ENCODE data around the gene PZP. TPM values are rescaled to one million over a fixed set of nuclear protein-coding genes. Genes with fewer than 3 reads are reported as not detected.

PZP gene
- total RNA-seq, 2 experiments from 2014 or later = not detected

GRCh38 chr12:9112076-9112853, 95.9 kb downstream of the PZP start:
- POLR2A ChIA-PET = no interaction called here
- H3K4me3 Mint-ChIP-seq = no peak overlapping the region
- CTCF ChIA-PET = interaction anchor here (1.0 kb wide), 1 partner anchor 31 kb away, joined by 3 read pairs; no protein-coding TSS in a partner anchor
- H3K36me3 Mint-ChIP-seq (ENCODE audit: low read depth) = no peaks in the 10 kb centered on the region
- no peaks in the 10 kb centered on the region for H3K27me3 Mint-ChIP-seq
- no peak for DNase-seq
- H3K4me1 Mint-ChIP-seq = peaks cover 7% of the 10 kb centered on the region
- no peak overlapping the region for H3K27ac Mint-ChIP-seq
- H3K9me3 Mint-ChIP-seq = no peaks in the 10 kb centered on the region

GRCh38 chr12:9111525-9111924, 96.7 kb downstream of the PZP start:
- Mint-ChIP-seq H3K27me3 (no peaks in the 10 kb centered on the region), H3K9me3 (no peaks in the 10 kb centered on the region), H3K27ac (no peak overlapping the region), H3K36me3 (ENCODE audit: low read depth) (no peaks in the 10 kb centered on the region), H3K4me3 (no peak overlapping the region), H3K4me1 (peaks cover 6% of the 10 kb centered on the region)
- DNase-seq = no peak
- ChIA-PET POLR2A (no interaction called here), CTCF (interaction anchor here (0.7 to 1.0 kb wide), 2 partner anchors 31 to 84 kb away, joined by 3 read pairs; no protein-coding TSS in a partner anchor)

- POLR2A ChIA-PET = no interaction called here
- H3K27ac Mint-ChIP-seq = no peak overlapping the region
- no peaks in the 10 kb centered on the region for H3K27me3 Mint-ChIP-seq
- H3K9me3 Mint-ChIP-seq = no peaks in the 10 kb centered on the region
- no peak overlapping the region for H3K4me3 Mint-ChIP-seq
- DNase-seq = no peak
- CTCF ChIA-PET = interaction anchor here (1.2 kb wide), 1 partner anchor 11 kb away, joined by 3 read pairs; no protein-coding TSS in a partner anchor
- H3K36me3 Mint-ChIP-seq (ENCODE audit: low read depth) = no peaks in the 10 kb centered on the region
- no peaks in the 10 kb centered on the region for H3K4me1 Mint-ChIP-seq
These were observed 98.3 kb downstream of the PZP start for GRCh38 chr12:9109737-9110491.

- H3K4me1 Mint-ChIP-seq = no peaks in the 10 kb centered on the region
- CTCF ChIA-PET = interaction anchor here (1.2 kb wide), 1 partner anchor 10 kb away, joined by 3 read pairs; no protein-coding TSS in a partner anchor
- H3K36me3 Mint-ChIP-seq (ENCODE audit: low read depth) = no peaks in the 10 kb centered on the region
These were observed 99.0 kb downstream of the PZP start for GRCh38 chr12:9109213-9109522.

GRCh38 chr12:9108504-9109212, 99.5 kb downstream of the PZP start:
- DNase-seq = no peak
- Mint-ChIP-seq H3K27ac (no peak overlapping the region), H3K4me1 (no peaks in the 10 kb centered on the region), H3K9me3 (no peaks in the 10 kb centered on the region), H3K27me3 (no peaks in the 10 kb centered on the region), H3K36me3 (ENCODE audit: low read depth) (no peaks in the 10 kb centered on the region), H3K4me3 (no peak overlapping the region)
- ChIA-PET POLR2A (no interaction called here), CTCF (interaction anchor here (0.6 to 1.2 kb wide), 2 partner anchors 10 to 804 kb away, joined by 3 read pairs; no protein-coding TSS in a partner anchor)

More at GRCh38 chr12:9109213-9109522, 99.0 kb downstream of the PZP start:
- POLR2A ChIA-PET = no interaction called here
- no peaks in the 10 kb centered on the region for H3K27me3 Mint-ChIP-seq
- H3K27ac Mint-ChIP-seq = no peak overlapping the region
- H3K9me3 Mint-ChIP-seq = no peaks in the 10 kb centered on the region
- DNase-seq = no peak
- no peak overlapping the region for H3K4me3 Mint-ChIP-seq

- Mint-ChIP-seq H3K4me3 (no peak overlapping the region), H3K9me3 (no peaks in the 10 kb centered on the region), H3K27ac (no peak overlapping the region), H3K36me3 (ENCODE audit: low read depth) (no peaks in the 10 kb centered on the region), H3K27me3 (no peaks in the 10 kb centered on the region), H3K4me1 (no peaks in the 10 kb centered on the region)
- no peak for DNase-seq
- POLR2A ChIA-PET = no interaction called here
- CTCF ChIA-PET = no interaction called here
These were observed 100.7 kb downstream of the PZP start for GRCh38 chr12:9107542-9107873.

GRCh38 chr12:9106610-9107541, 101.3 kb downstream of the PZP start:
- ChIA-PET CTCF (no interaction called here), POLR2A (no interaction called here)
- DNase-seq = no peak
- no peak overlapping the region for H3K4me3 Mint-ChIP-seq
- no peaks in the 10 kb centered on the region for H3K36me3 Mint-ChIP-seq (ENCODE audit: low read depth)
- H3K4me1 Mint-ChIP-seq = no peaks in the 10 kb centered on the region
- H3K27ac Mint-ChIP-seq = no peak overlapping the region
- H3K27me3 Mint-ChIP-seq = no peaks in the 10 kb centered on the region
- H3K9me3 Mint-ChIP-seq = no peaks in the 10 kb centered on the region

GRCh38 chr12:9106067-9106466, 102.1 kb downstream of the PZP start:
- ChIA-PET POLR2A (no interaction called here), CTCF (no interaction called here)
- no peak for DNase-seq
- Mint-ChIP-seq H3K36me3 (ENCODE audit: low read depth) (no peaks in the 10 kb centered on the region), H3K27me3 (no peaks in the 10 kb centered on the region), H3K9me3 (no peaks in the 10 kb centered on the region), H3K4me1 (no peaks in the 10 kb centered on the region), H3K4me3 (no peak overlapping the region), H3K27ac (no peak overlapping the region)

- Mint-ChIP-seq H3K4me1 (no peaks in the 10 kb centered on the region), H3K27ac (no peak overlapping the region), H3K27me3 (no peaks in the 10 kb centered on the region), H3K9me3 (no peaks in the 10 kb centered on the region), H3K4me3 (no peak overlapping the region), H3K36me3 (ENCODE audit: low read depth) (no peaks in the 10 kb centered on the region)
- ChIA-PET POLR2A (no interaction called here), CTCF (no interaction called here)
- DNase-seq = no peak
These were observed 103.3 kb downstream of the PZP start for GRCh38 chr12:9104767-9105423.

GRCh38 chr12:9104087-9104486, 104.1 kb downstream of the PZP start:
- Mint-ChIP-seq H3K9me3 (no peaks in the 10 kb centered on the region), H3K27ac (no peak overlapping the region), H3K4me1 (no peaks in the 10 kb centered on the region), H3K4me3 (no peak overlapping the region), H3K36me3 (ENCODE audit: low read depth) (no peaks in the 10 kb centered on the region), H3K27me3 (no peaks in the 10 kb centered on the region)
- ChIA-PET CTCF (no interaction called here), POLR2A (no interaction called here)
- DNase-seq = no peak

GRCh38 chr12:9103050-9103849, 104.9 kb downstream of the PZP start:
- POLR2A ChIA-PET = no interaction called here
- no peaks in the 10 kb centered on the region for H3K4me1 Mint-ChIP-seq
- no peak overlapping the region for H3K4me3 Mint-ChIP-seq
- no peaks in the 10 kb centered on the region for H3K9me3 Mint-ChIP-seq
- CTCF ChIA-PET = no interaction called here
- no peak overlapping the region for H3K27ac Mint-ChIP-seq
- H3K27me3 Mint-ChIP-seq = no peaks in the 10 kb centered on the region
- H3K36me3 Mint-ChIP-seq (ENCODE audit: low read depth) = no peaks in the 10 kb centered on the region
- no peak for DNase-seq

Data from activated CD4-positive, alpha-beta T cell treated with anti-CD3 and anti-CD28 coated beads, Interleukin-2, amount 10 ng/mL, durations not matched to agents 7 days and 5 days (primary cell).